Epithelial cell of proximal tubule (primary cell): Measurements from ENCODE around the gene ISCU. TPM values are rescaled to one million over a fixed set of nuclear protein-coding genes. Genes with fewer than 3 reads are reported as not detected.
"Not testable (repeated sequence)": the region's sequence is repeated elsewhere in the genome, so short reads cannot be mapped to it uniquely, and the experiment has no call there.

Source experiments
- DNase-seq: peaks from one replicate; pipeline ENCODE4 v3.0.0-alpha.2; 2011; ENCODE audit warnings: low read depth
- H3K4me3 ChIP-seq: 2 replicates; pipeline ENCODE4 v1.5.1; 2011; ENCODE audit warnings: low read depth, mild to moderate bottlenecking, low read length
- CTCF ChIP-seq: conservative IDR thresholded peaks from 2 replicates; pipeline ENCODE4 v1.5.1; 2012; ENCODE audit warnings: low read depth, mild to moderate bottlenecking, low read length
- total RNA-seq: library from RNA; depleted of rRNA; stranded (reverse); fragments of >200 nt; gene quantifications from 2 replicates; pipeline ENCODE4 v1.2.3, GENCODE V29; 2015

Gene ISCU
- total RNA-seq, 1 donor from 2014 or later: 128 TPM

GRCh38 chr12:108586306-108586705 lies 23.9 kb downstream of the ISCU start:
- TF ChIP-seq CTCF: no peak
- H3K4me3 ChIP-seq: no peak overlapping the region
- DNase-seq: no peak

- DNase-seq: no peak
- H3K4me3 ChIP-seq: no peak overlapping the region
- TF ChIP-seq CTCF: no peak
Measured at GRCh38 chr12:108587826-108588225, 25.4 kb downstream of the ISCU start.

GRCh38 chr12:108589028-108589839 lies 26.8 kb downstream of the ISCU start:
- TF ChIP-seq CTCF: no peak
- H3K4me3 ChIP-seq: no peak overlapping the region
- DNase-seq: no peak

- H3K4me3 ChIP-seq: no peak overlapping the region
Measured at GRCh38 chr12:108589840-108590229, 27.4 kb downstream of the ISCU start.

GRCh38 chr12:108590463-108590862 lies 28.1 kb downstream of the ISCU start:
- DNase-seq, H3K4me3 ChIP-seq: not testable (repeated sequence)

More at GRCh38 chr12:108589840-108590229, 27.4 kb downstream of the ISCU start:
- no peak for DNase-seq
- TF ChIP-seq CTCF: no peak

GRCh38 chr12:108591267-108591980 lies 29.0 kb downstream of the ISCU start:
- TF ChIP-seq CTCF: no peak
- no peak for DNase-seq
- no peak overlapping the region for H3K4me3 ChIP-seq

- no peak for TF ChIP-seq CTCF
- H3K4me3 ChIP-seq: no peak overlapping the region
- no peak for DNase-seq
Measured at GRCh38 chr12:108592033-108592909, 29.9 kb downstream of the ISCU start.
